GM12878 (cell line): ENCODE measurements around the gene SLC38A8.

Source experiments
- CEBPB ChIP-seq, 2 experiments: fragments of 150-350 bp in 1 of 2; IDR thresholded peaks; 2 replicates each; pipeline ENCODE4 v1.6.1; 2012 to 2014; ENCODE audit warnings: low read depth in 2 of 2, low read length in 2 of 2, borderline replicate concordance in 1 of 2, inconsistent platforms in 1 of 2
- CHD2 ChIP-seq: IDR thresholded peaks from 2 replicates; pipeline ENCODE4 v1.6.1; 2011; ENCODE audit warnings: low read depth, low read length, improper control_type of control experiment, borderline replicate concordance
- EZH2 ChIP-seq: IDR thresholded peaks from 2 replicates; pipeline ENCODE4 v1.6.1; 2012; ENCODE audit warnings: low read depth, mild to moderate bottlenecking, control low read depth, inconsistent platforms, low read length, borderline replicate concordance; ENCODE audit not compliant: control insufficient read depth
- FOS ChIP-seq: IDR thresholded peaks from 3 replicates; pipeline ENCODE4 v1.6.1; 2011; ENCODE audit warnings: borderline replicate concordance; ENCODE audit not compliant: insufficient read length; ENCODE audit errors: extremely low read depth
- JUND ChIP-seq: IDR thresholded peaks from 2 replicates; pipeline ENCODE4 v1.6.1; 2012; ENCODE audit warnings: low read depth, mild to moderate bottlenecking, low read length, improper control_type of control experiment, moderate library complexity
- MXI1 ChIP-seq: fragments of 150-350 bp; IDR thresholded peaks from 2 replicates; pipeline ENCODE4 v1.6.1; 2011; ENCODE audit warnings: low read depth, mild to moderate bottlenecking, inconsistent platforms, low read length, improper control_type of control experiment
- POLR2A ChIP-seq: IDR thresholded peaks from 2 replicates; pipeline ENCODE4 v1.6.1; 2011; ENCODE audit warnings: low read depth, mild to moderate bottlenecking, low read length
- SMAD1 ChIP-seq: fragments of 450-650 bp; IDR thresholded peaks from 2 replicates; pipeline ENCODE4 v1.6.1; 2018; ENCODE audit warnings: mild to moderate bottlenecking, low read depth; ENCODE audit not compliant: partially characterized antibody
- SPI1 ChIP-seq: IDR thresholded peaks from 2 replicates; pipeline ENCODE4 v1.6.1; 2011; ENCODE audit warnings: low read depth, mild to moderate bottlenecking, low read length, moderate library complexity, borderline replicate concordance; ENCODE audit not compliant: insufficient read depth
- TAF1 ChIP-seq: IDR thresholded peaks from 2 replicates; pipeline ENCODE4 v1.6.1; 2011; ENCODE audit warnings: mild to moderate bottlenecking, low read depth, low read length, borderline replicate concordance
- TCF7 ChIP-seq: IDR thresholded peaks from 2 replicates; pipeline ENCODE4 v1.6.1; 2014; ENCODE audit warnings: antibody characterized with exemption, borderline replicate concordance
- TF ChIP-seq, protein P1 (sequence below), 3 experiments: IDR thresholded peaks in 2 of 3; conservative IDR thresholded peaks in 1 of 3; 2 replicates each; pipeline ENCODE4 v1.5.1; 2011; ENCODE audit warnings: low read depth in 3 of 3, low read length in 3 of 3, mild to moderate bottlenecking in 3 of 3, control low read depth in 2 of 3, moderate library complexity in 2 of 3, inconsistent platforms in 1 of 3, mixed read lengths in 1 of 3; ENCODE audit not compliant: control insufficient read depth in 2 of 3, insufficient read depth in 1 of 3; ENCODE audit errors: extremely low read depth in 1 of 3

DNA sequence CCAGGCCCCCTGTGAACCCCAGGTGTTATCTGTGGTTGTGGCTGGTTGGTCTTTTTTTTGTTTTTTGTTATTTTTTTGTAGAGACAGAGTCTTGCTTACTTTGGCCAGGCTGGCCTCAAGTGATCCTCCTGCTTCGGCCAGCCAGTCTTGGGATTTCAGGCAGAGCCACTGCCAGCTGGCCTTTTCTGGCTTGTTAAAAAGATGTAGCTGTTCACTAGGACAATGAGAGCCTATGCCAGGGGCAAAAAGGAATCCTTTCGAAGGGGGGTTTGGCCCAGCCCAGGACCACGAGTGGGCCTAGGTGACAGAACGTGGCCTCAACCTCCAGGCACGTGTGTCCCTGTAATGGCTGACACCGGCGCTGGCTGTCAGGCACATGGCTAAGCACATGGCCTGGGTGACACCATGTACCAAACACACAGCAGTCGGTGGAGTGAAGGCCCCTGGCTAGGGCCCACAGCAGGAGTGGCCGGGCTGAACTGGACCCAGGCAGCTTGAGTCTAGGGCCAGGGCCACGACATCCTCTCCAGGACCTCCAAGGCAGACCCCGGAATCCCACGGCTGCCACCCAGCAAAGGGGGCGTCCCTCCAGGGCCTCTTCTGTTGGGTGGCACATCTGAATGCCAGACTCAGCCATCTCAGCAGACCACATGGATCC lies 6.9 kb upstream of the SLC38A8 start:
- TF ChIP-seq CEBPB (IDR thresholded peaks at IDR 0.05; ENCODE audit: borderline replicate concordance in 1 of 2, low read depth in 2 of 2, low read length in 2 of 2) (no peak), POLR2A (no peak), TAF1 (no peak), SMAD1 (no peak), JUND (no peak), SPI1 (no peak), CHD2 (no peak), MXI1 (no peak), TCF7 (no peak), FOS (no peak), EZH2 (no peak)
- TF ChIP-seq, protein P1, sequence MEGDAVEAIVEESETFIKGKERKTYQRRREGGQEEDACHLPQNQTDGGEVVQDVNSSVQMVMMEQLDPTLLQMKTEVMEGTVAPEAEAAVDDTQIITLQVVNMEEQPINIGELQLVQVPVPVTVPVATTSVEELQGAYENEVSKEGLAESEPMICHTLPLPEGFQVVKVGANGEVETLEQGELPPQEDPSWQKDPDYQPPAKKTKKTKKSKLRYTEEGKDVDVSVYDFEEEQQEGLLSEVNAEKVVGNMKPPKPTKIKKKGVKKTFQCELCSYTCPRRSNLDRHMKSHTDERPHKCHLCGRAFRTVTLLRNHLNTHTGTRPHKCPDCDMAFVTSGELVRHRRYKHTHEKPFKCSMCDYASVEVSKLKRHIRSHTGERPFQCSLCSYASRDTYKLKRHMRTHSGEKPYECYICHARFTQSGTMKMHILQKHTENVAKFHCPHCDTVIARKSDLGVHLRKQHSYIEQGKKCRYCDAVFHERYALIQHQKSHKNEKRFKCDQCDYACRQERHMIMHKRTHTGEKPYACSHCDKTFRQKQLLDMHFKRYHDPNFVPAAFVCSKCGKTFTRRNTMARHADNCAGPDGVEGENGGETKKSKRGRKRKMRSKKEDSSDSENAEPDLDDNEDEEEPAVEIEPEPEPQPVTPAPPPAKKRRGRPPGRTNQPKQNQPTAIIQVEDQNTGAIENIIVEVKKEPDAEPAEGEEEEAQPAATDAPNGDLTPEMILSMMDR (IDR thresholded peaks at IDR 0.05 in 2 of 3, conservative IDR thresholded peaks at IDR 0.05 in 1 of 3; ENCODE audit: control insufficient read depth in 2 of 3, extremely low read depth in 1 of 3, insufficient read depth in 1 of 3, low read depth in 3 of 3, low read length in 3 of 3), result no peak
